Neuronal stem cell (in vitro differentiated cells): ENCODE data around the gene ATG16L2. TPM values are rescaled to one million over a fixed set of nuclear protein-coding genes. Genes with fewer than 3 reads are reported as not detected.

Experiments used
- small RNA-seq: library from polyadenylated mRNA; stranded (forward); fragments of <200 nt; extraction: miRNeasy Mini kit (QIAGEN cat#:217004); gene quantifications from one replicate; pipeline ENCODE3, GENCODE V24; 2013; ENCODE audit not compliant: insufficient read depth

ATG16L2 gene

Small RNAs within 50 kb of the gene (small RNA-seq; reads per million reads assigned to genes)
- gene MIR4692, result not detected
- gene RF00019, result not detected
- not detected for gene RNU6-672P
